Chondrocyte (in vitro differentiated cells): ENCODE measurements around the gene KIRREL3. TPM values are rescaled to one million over a fixed set of nuclear protein-coding genes. Genes with fewer than 3 reads are reported as not detected.
"Not testable (repeated sequence)": the region's sequence is repeated elsewhere in the genome, so short reads cannot be mapped to it uniquely, and the experiment has no call there.

ENCODE experiments used
- DNase-seq: peaks from one replicate; pipeline ENCODE4 v3.0.0; 2021; ENCODE audit warnings: mixed read lengths, low spot score
- H3K27ac Mint-ChIP-seq: one replicate; pipeline ENCODE4 v1.8.0; 2021; ENCODE audit warnings: mild to moderate bottlenecking, moderate library complexity, mixed read lengths; ENCODE audit not compliant: unreplicated experiment
- H3K27me3 Mint-ChIP-seq: 2 replicates; pipeline ENCODE4 v1.8.0; 2021; ENCODE audit warnings: low read depth, mixed read lengths
- H3K36me3 Mint-ChIP-seq: 2 replicates; pipeline ENCODE4 v1.8.0; 2021; ENCODE audit warnings: low read depth, mixed read lengths
- H3K4me1 Mint-ChIP-seq: 2 replicates; pipeline ENCODE4 v1.8.0; 2021; ENCODE audit warnings: low read depth, mild to moderate bottlenecking, mixed read lengths
- H3K4me3 Mint-ChIP-seq: one replicate; pipeline ENCODE4 v1.8.0; 2021; ENCODE audit warnings: mild to moderate bottlenecking, moderate library complexity, mixed read lengths; ENCODE audit not compliant: unreplicated experiment
- H3K9me3 Mint-ChIP-seq: 2 replicates; pipeline ENCODE4 v1.8.0; 2021; ENCODE audit warnings: low read depth, mixed read lengths
- CTCF ChIP-seq: fragments of 200-600 bp; sonication (generic); IDR thresholded peaks from 2 replicates; pipeline ENCODE4 v1.5.0; 2021; ENCODE audit warnings: antibody characterized with exemption, mild to moderate bottlenecking, moderate library complexity
- total RNA-seq: library from RNA; stranded (reverse); gene quantifications from 3 replicates; pipeline ENCODE4 v1.2.1, GENCODE V29; 2021

Gene KIRREL3
- total RNA-seq, 1 donor from 2014 or later: 1.2 TPM

- DNase-seq: no peak
- Mint-ChIP-seq H3K36me3 (peaks cover 5% of the 10 kb centered on the region), H3K27ac (no peak overlapping the region), H3K4me3 (no peak overlapping the region), H3K4me1 (peaks cover 41% of the 10 kb centered on the region), H3K9me3 (no peaks in the 10 kb centered on the region), H3K27me3 (no peaks in the 10 kb centered on the region)
- no peak for TF ChIP-seq CTCF
Measured at GRCh38 chr11:126396965-126397364, 603.6 kb downstream of the KIRREL3 start.

DNA sequence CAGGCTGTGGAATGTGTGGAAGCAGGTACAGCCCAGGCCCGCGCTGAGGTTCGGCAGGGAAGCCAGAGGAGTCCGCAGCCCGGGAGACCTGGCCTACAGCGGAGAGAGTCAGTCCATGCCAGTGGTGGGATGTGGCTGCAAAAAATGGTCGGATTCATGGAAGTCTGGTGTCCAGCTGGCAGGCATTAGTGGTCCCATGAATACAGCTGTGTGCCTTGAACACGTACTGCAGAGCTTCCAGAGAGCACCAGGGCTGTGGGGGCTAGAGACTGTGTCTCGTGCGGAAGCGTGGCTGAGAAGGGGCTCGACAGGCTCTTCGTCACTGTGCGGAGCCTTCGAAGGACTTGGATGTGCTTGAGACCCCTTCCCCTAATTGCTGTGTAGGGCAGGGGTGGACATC lies 604.3 kb downstream of the KIRREL3 start:
- not testable (repeated sequence) for H3K9me3 Mint-ChIP-seq, H3K27me3 Mint-ChIP-seq, H3K4me3 Mint-ChIP-seq, DNase-seq, H3K27ac Mint-ChIP-seq, H3K36me3 Mint-ChIP-seq
- H3K4me1 Mint-ChIP-seq: peaks cover 41% of the 10 kb centered on the region

GRCh38 chr11:126395784-126396183 lies 604.8 kb downstream of the KIRREL3 start:
- peaks cover 40% of the 10 kb centered on the region for H3K4me1 Mint-ChIP-seq
- DNase-seq, H3K27me3 Mint-ChIP-seq, H3K9me3 Mint-ChIP-seq, H3K4me3 Mint-ChIP-seq, H3K27ac Mint-ChIP-seq, H3K36me3 Mint-ChIP-seq: not testable (repeated sequence)

DNA sequence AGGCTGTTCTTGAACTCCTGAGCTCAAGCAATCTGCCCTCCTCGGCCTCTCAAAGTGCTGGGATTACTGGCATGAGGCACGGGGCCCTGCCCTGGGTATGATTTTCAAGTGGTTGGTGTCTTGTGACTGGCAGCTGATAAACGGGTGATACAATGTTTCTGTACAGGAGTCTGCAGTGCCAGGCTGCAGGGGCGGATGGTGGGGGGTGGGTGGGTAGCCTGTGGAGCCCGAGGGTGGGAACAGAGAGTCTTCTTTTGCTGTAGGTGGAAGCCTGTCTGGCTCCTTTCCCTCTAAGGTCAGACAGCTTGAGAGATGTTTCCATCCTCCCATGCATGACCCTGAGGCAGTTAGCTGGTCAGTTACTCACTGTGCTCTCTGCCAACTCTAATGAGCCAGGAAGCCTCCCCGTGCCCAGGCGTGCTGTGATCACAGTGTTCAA lies 605.9 kb downstream of the KIRREL3 start:
- not testable (repeated sequence) for H3K27me3 Mint-ChIP-seq, H3K9me3 Mint-ChIP-seq, H3K4me3 Mint-ChIP-seq, H3K36me3 Mint-ChIP-seq, DNase-seq
- peak overlapping the region; percentile 54 for H3K27ac Mint-ChIP-seq
- H3K4me1 Mint-ChIP-seq: peaks cover 44% of the 10 kb centered on the region

- peak; percentile 53 for DNase-seq
- no peaks in the 10 kb centered on the region for H3K27me3 Mint-ChIP-seq
- TF ChIP-seq CTCF: no peak
- H3K9me3 Mint-ChIP-seq: no peaks in the 10 kb centered on the region
- H3K36me3 Mint-ChIP-seq: peaks cover 1% of the 10 kb centered on the region
- H3K27ac Mint-ChIP-seq: peak overlapping the region; percentile 51
- H3K4me3 Mint-ChIP-seq: no peak overlapping the region
- peaks cover 44% of the 10 kb centered on the region for H3K4me1 Mint-ChIP-seq
Measured at GRCh38 chr11:126394036-126394435, 606.5 kb downstream of the KIRREL3 start.

- Mint-ChIP-seq H3K27ac (no peak overlapping the region), H3K27me3 (no peaks in the 10 kb centered on the region), H3K36me3 (peaks cover 1% of the 10 kb centered on the region), H3K9me3 (no peaks in the 10 kb centered on the region), H3K4me3 (no peak overlapping the region), H3K4me1 (peaks cover 44% of the 10 kb centered on the region)
- no peak for DNase-seq
- TF ChIP-seq CTCF: no peak
Measured at GRCh38 chr11:126393143-126393542, 607.4 kb downstream of the KIRREL3 start.

DNA sequence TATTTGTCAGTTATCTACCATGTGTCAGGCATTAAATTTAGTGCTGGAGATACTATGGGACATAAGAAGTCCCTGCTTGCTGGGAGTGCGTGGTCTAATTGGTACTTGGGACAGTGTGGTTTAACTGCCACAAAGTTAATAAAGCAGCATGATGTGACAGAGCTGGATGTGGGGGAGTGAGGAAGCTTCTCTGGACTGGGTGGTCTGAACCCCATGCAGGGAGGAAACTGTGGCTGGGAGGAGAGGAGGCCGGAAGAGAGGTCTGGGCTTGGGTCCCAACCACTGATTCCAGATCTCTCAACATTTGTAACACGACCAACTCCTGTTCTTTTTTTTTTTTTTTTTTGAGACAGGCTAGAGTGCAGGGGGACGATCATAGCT lies 607.9 kb downstream of the KIRREL3 start:
- TF ChIP-seq CTCF: no peak
- no peak overlapping the region for H3K27ac Mint-ChIP-seq
- peaks cover 1% of the 10 kb centered on the region for H3K36me3 Mint-ChIP-seq
- H3K9me3 Mint-ChIP-seq: no peaks in the 10 kb centered on the region
- peaks cover 48% of the 10 kb centered on the region for H3K4me1 Mint-ChIP-seq
- no peak for DNase-seq
- H3K27me3 Mint-ChIP-seq: no peaks in the 10 kb centered on the region
- no peak overlapping the region for H3K4me3 Mint-ChIP-seq
